SW480 (cell line): Measurements from ENCODE around the gene GRIK2.
"Not testable (repeated sequence)": the region's sequence is repeated elsewhere in the genome, so short reads cannot be mapped to it uniquely, and the experiment has no call there.

Experiments used
- DNase-seq: peaks from one replicate; pipeline ENCODE4 v3.0.0-alpha.2; 2016; ENCODE audit warnings: low spot score

Gene GRIK2

DNA sequence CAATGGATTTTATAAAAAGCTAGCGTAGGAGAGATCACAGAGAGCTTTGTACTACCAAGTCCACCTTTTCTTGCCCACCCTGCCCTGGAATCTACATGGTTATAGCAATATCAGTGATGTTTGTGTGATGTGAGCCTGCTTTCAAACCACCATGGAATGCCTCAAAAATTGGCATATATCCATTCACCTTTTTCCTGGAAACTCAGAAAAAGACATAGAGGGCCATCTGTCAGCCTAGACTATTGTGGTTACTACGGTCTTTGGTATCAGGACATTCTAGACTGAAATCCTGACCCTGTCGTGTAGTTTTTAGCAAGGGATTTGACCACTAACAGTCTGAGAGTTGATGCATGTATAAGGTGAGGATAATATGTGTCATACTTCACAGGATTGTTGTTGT lies 239.6 kb downstream of the GRIK2 start:
- DNase-seq = no peak

DNA sequence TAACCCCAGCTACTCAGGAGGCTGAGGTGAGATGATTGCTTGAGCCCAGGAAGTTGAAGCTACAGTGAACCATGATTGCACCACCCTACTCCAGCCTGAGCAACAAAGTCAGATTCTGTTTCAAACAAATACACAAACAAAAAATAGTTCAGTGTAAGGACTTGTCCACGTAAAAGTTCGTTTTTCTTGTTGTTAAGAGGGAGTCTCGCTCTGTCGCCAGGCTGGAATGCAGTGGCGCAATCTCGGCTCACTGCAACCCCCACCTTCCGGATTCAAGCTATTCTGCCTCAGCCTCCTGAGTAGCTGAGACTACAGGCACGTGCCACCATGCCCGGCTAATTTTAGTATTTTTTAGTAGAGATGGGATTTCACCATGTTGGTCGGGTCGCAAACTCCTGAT lies 245.4 kb downstream of the GRIK2 start:
- DNase-seq = not testable (repeated sequence)

DNA sequence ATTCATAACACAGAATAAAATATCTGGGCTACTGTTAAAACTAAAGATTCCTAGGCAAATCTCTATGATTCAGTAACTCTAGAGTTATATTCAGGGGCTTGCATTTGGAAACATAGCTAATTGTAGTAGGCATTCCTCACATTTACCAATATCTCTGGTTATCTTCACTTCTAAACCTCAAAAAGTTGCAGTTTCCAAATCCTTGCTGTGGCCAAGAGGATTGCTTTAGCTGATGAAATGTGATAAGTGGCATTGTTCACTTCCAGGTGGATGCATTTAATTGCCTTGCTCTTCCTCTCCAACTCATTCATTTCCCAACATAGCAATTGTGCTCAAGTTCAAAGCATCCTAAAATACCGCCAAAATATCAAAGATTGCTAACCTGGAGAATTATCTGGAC lies 246.6 kb downstream of the GRIK2 start:
- DNase-seq = peak; percentile 20

DNA sequence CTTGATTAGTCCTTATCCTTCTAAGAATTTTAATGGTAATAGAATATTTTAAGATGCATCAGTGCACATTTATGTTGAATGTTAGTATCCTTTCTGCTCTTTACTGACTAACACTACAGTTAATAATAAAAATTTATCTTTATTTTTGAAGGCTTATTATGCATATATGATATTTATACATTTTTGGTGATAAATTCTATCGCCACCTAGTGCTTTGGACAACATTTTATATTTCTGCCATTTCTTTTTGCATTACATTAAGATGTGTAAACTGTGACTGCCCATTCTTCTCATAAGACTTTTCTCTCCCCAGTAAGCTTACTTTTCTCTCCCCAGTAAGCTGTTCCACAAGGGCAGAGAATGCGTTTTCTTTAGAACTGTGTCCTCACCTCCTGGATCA lies 252.3 kb downstream of the GRIK2 start:
- DNase-seq = no peak

DNA sequence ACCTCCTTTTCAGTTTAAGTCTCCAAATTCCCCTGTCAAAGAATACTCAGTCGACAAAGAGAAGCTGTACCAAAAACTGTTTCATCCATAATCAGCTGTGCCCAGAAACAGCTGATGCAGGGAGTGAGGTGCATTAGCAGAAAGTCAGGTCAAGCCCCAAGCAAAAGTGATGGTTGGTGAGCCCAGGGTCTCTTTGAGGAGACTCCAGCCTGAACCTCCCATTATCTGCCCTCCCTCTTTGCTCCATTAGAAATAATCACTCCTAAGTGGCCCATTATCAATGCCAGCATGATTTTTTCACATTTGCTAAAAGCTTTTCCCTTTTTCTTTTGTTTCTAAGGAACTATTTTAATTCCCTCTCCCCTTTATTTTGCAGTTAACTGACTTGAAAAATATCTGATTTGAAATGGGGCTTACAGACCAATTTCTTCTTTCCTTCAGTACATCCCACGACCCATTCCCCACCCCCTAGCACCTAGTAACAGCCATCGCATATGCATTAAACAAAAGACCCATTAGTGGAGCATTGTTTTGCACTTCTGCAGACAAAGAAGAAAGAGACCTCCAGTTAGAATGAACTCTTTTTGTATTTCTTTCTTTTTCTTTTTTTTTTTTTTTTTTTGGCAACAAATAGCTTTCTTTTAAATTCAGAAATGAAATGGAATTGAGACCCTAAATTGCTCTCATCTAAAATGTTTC lies 257.0 kb downstream of the GRIK2 start:
- DNase-seq = no peak

DNA sequence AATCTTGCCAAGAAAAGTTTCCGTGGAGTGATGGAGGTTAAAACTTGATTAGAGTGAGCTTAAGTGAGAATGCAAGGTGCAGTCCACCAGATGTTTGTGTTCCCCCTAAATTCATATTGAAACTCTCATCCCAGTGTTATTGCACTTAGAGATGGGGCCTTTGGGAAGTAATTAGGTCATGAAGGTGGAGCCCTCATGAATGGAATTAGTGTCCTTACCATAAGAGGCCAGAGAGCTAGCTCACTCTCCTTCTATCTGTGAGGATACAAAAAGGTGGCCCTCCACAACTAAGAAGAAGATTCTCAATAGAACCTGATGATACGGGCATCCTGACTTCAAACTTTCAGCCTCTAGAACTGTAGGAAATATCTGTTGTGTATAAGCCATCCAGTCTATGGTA lies 258.6 kb downstream of the GRIK2 start:
- no peak for DNase-seq

DNA sequence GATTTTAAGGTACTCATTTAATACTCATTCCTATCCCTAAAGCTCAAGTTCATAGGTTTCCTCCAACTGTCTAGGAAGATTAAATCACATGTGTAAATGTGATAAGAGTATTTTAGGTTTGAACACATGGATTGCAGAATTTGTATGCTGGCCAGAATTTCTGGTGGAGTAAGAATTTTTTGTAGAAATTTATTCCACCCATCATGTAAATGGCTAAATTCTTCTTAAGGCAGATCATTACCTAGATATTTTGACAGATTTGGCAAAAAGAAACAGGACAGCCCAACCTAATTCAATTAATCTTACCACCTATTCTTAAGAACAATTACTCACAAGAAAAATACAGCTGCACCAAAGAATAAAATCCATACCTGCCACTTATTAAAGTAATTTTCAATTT lies 261.6 kb downstream of the GRIK2 start:
- no peak for DNase-seq

DNA sequence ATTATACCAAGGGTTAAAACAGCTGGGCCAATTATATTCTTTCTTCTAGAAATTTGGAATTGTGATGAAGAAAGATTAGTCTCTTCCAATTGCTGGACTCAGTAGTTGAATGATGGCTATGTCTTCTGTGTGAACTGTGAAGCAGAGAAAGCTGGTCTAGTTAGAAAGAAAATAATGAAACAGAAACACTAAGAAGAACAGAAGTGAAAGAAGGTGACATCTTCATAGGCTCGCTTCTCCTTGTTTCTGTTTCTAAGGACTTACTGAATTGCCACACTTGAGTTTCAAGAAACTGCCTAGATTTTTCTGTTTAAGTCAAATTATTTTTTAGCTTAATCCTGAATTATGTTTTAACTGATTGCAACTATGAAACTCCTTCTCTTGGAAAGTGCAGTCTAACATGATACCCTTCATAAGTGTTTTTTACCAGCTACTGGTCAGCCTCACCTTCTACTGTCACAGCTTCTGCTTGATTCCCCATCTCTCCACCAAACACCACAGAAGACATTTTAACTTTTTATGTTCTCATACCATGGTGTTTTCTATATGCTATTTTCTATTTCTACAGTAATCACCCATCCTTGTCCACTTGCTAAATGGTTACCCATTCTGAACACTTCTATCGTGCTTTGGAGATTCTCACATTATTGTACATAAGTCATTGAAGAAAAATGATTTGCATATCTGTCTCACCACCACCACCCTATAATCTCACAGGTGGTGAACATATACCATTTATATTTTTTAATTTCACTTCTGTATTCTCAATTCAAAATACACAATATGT lies 268.8 kb downstream of the GRIK2 start:
- no peak for DNase-seq

DNA sequence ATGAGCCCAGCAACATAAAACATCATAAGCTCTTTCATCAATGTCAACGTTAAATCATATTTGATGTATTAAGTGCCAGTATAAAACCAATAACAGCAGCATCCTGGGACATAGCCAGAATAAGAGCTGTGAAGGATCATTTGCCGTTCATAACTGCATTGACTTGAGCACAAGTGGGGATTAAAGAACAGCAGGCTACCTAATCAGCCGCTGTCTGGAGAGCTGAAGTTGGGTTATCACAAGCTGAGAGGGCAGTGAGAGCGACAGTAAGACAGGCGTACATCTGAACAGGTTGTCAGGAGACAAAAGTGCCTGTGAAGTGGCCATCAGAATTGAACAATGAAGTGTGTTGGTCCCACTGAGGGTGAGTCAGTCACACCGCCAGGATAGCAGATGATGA lies 269.6 kb downstream of the GRIK2 start:
- no peak for DNase-seq

DNA sequence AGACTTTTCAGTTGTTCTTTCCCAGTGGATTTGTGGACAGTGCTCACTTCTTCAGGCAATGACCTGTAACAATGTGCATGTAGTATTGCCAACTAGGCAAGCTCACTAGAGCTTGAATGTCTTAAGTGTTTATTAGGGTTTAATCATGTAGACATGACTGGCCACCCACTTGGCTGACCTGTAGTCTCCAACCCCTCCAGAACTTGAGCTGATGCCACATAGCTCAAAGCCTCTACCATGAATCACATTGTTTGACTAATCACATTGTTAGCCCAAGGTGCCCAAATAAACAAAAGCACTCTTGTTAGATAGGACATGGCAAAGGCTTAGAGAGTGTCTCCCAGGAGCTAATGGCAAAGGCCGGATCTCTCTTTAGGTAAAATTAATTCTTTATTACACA lies 272.7 kb downstream of the GRIK2 start:
- no peak for DNase-seq

DNA sequence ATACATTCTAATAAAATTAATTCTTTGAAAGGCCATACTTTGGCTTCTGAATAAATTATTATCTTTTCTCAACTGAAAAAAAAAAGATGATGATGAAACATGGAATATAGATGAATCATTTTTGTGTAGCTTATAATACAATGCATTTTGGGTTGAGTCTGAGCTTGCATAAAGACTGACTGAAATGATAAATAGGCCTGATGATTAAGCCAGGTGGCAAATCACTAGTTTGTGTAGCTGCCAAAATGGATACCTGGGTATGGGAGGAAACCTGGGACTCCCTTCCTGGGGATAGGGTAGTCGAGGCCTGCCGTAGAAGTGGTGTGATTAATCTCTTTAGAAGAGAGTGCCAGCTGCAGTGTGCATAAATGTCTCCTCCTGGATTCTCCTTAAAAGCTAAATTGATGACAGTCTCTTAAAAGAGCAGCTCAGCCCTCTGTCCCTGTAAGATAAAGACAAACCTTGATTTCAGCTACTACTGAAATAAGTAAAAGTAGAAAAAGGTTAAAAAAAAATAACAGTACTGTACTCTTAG lies 275.1 kb downstream of the GRIK2 start:
- DNase-seq = no peak

DNA sequence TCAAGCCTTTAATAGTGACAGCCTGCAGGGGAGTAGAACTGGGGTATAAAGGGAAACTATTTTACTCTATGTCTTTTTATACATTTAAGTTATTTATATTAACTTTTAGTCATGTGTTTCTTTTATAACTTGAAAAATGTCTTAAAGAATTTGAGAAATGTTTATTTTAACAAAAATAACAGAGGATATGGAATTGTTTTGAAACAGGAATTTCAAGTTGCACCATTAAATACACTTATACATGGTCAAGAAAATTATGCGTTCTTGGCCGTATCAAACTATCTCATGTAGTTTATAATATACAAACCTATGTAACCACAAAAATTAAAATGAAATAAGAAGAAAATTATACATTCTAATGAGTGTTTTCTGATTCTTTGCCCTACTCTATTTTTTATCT lies 282.7 kb downstream of the GRIK2 start:
- no peak for DNase-seq

DNA sequence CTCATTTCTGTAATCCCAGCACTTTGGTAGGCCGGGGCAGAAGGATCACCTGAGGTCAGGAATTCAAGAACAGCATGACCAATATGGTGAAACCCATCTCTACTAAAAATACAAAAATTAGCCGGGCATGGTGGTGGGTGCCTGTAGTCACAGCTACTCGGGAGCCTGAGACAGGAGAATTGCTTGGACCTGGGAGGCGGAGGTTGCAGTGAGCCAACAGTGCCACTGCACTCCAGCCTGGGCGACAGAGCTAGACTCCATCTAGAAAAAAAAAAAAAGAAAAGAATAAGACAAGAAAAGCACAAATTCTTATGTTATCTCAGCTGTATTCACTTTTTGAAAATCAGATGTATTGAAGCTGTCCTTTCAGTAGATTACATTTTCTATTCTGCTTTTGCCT lies 289.4 kb downstream of the GRIK2 start:
- no peak for DNase-seq

DNA sequence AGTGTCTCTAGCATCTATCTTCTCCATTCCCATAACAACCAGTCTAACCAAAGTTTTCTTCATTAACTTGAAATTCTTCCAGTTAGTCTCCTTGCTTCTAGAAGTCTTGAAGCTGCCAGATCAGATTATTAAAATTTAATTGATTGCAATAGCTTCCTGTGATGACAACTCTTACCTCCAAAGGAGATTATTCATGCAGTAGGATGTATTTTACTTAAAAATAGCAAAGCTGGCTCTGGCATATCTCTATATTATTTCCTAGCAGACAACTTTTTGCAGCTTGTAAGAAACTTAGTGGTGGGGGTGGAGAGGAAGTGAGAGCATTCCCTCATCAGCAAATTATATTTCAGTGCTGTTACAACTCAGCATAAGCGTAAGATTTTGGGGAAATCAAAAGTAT lies 290.4 kb downstream of the GRIK2 start:
- no peak for DNase-seq

DNA sequence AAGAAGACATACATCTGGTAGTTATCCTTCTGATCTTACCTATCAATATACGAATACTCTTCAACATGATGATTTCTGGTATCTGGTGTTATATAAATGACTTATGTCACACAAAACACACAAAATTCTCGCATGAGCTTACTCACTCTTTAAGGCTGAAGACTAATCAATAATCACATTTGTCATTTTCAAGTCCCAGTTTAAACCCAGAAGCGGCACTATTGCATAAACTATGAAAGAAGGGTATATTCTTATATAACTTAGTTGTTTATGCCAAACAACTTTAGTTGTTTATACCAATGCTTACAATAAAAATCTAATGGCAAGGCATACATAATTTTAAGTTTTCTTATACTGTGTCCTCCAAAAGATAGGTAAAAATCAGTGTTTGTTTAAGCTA lies 293.1 kb downstream of the GRIK2 start:
- no peak for DNase-seq

DNA sequence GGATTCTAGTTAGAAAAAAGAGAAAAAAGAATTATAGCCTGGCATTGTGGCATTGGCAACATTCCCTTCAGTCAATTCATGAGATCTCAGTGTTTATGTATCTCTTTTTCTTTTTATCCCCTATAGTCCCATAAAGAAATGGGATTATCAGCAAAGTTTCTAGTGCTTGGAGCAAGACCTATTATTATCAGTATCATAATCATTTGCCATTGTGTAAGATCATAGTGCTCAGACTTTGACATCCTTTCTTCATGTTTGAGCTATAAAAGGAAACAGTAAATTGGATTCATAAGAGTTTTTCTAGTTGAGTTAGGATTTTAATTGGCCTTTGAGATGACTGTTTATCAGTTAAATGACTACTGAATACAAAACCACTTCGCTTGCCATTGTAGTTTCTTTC lies 295.6 kb downstream of the GRIK2 start:
- DNase-seq = no peak

DNA sequence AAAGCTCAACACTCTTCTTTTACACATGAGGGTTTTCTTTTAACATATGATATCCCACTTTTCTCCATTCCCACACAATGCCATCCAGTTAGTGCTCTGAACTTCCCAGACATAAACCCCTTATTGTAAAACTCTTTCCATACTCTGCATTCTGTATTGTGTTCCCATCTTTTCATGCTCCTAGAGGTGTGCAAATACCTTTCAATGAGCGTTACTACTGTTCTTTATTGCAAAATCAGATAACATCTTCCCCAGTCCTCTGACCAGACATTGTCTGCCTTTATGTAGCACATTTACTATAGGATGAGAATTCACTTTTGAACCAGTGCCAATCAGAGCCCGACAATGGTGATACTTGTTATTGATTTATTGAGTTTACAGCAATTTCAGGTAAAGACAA lies 296.2 kb downstream of the GRIK2 start:
- no peak for DNase-seq

DNA sequence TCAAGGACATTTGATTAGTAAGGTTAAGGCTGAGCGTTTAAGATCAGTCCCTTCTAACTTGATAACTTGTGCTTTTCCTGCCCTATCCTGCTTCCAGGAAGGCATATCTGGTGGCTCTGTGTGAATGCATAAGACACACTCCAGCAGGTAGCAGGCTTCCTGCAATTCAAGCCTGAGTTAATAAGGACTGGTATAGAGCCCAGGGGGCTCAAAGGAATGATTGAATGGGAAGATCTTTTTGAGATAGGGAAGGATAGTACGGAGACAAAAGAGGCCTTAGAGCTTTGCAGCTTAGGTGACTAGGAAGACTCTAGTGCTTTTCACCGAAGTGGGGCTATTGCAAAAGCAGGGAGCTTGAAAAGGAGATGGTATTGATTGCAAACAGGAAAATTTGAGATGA lies 307.1 kb downstream of the GRIK2 start:
- no peak for DNase-seq

DNA sequence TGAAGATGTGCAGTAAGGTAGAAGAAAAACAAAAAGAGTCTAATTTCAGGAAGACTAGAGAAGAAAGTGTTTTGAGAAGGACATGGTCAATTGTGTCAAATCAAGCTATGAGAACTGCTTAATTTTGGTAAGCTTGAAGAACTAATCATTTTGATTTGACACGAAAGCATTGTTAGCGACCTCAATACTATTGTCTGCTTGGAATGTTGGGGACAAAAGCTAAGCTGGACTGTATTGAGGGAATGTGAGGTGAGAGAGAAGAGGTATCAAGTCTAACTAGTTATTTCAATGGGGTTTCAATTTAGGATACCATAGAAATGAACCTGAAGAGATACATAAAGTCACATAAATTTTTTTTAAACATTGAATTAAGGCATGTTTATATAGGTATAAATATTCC lies 309.8 kb downstream of the GRIK2 start:
- no peak for DNase-seq

DNA sequence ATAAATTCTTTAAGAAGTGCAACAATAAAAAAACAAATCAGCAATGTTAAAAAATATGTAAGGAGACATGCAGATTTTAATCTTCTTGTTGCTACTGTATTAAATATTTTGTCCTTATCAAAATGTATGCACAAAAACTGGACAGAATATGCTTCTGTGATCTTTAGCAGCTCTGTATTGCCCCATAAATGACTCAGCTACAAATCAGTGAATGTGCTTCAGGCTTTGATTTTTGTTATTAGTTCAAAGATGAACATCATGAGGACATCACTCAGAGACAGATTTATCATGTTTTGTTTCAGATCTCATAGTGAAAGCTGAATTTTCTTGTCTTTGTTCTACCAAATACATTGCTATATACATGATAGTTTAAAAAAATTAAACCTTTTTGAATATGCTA lies 312.4 kb downstream of the GRIK2 start:
- DNase-seq = no peak

DNA sequence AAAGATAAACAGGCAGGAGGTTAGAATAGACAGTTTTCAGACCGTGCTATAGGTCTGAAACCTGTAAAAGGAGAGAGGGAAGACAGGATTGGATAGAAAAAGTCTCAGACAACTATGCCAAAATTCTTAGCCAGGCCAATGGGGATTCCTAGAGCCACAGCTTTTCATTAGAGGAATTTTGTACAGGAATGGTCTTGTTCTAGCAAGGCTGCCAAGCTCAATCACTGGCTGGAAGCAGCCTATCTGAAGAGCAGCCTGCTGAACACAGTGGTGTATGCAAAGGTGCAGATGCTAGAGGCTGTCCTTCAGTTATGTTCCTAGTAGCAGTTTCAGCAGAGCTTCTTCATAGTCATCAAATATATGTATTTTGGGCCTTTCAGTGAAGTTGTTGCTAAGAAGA lies 313.1 kb downstream of the GRIK2 start:
- DNase-seq = no peak

DNA sequence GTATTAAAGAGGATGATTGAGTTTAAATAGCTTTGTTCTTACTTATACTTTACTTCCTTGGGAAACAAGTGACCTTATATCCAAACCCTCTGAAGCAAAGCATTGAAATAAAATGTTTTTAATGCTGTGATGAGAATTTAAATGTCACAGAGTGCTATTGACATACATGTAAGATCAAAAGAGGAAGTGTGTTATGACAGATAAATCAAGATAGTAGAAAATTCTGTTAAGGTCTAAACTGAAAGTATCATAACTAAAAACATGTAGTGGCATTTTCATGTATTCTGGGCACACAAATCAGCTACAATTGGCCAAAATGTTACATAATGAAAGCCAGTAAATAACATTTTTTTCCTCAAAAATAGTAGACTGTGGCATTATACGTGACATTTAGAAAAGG lies 318.0 kb downstream of the GRIK2 start:
- no peak for DNase-seq

DNA sequence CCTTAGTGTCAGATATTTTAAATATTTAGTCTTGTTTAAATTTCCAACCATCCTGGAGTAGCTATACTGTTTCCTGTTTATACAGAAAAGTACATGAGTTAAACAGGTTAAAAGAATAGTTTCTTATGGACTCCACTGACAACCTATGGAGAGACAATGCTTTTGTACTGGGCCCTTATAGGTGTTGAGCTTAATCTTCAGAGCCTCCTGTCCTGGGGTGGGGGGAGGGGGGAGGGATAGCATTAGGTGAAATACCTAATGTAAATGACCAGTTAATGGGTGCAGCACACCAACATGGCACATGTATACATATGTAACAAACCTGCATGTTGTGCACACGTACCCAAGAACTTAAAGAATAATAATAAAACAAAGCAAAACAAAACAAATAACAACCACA lies 322.9 kb downstream of the GRIK2 start:
- no peak for DNase-seq

DNA sequence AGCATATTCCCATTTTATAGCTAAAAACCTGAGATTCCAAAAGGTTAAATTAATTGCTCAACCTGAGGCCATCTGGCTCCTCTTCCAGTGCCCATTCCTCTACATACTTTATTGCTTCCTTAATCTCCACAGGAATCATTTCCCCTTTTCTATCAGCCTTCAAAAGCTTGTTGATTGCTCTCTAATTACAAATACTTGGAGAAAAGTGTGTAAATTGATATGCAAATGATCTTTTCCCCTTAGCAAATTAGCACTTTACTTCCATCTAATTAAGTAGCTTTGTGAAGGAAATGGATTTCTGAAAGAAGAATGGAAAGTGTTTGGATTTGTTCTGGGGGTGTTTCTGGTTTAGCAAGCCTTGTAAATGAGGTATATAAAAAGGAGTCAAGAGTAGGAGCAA lies 323.3 kb downstream of the GRIK2 start:
- no peak for DNase-seq
